ENCODE measurements around the gene C17orf75. TPM values are rescaled to one million over a fixed set of nuclear protein-coding genes. Genes with fewer than 3 reads are reported as not detected.

Gene C17orf75
- total RNA-seq, 1 donor from 2014 or later, result 16.2 TPM

DNA sequence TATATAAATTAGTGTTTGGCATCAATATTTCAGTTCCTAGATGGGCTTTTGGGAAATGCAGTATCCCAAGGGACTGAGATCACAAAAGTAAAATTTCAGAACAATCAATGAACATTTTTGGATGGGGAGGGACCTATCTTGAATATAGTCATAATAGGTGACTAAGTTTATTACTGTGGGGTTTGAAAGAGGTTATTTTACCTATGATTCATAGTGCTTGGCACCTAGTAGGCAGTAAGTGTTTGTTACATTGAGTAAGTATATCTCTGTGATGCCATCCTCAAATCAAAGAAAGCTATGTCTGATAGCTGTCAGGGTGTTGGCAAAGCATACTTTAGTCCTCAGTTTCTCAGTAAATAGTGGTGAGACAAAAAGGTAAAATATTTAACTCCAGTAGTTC is 44.9 kb upstream of the C17orf75 start:
- Histone ChIP-seq H3K36me3 (ENCODE audit: insufficient read depth, low read length) (peaks cover 11% of the 10 kb centered on the region), H3K9ac (ENCODE audit: low read length) (no peak overlapping the region), H3K9me3 (ENCODE audit: insufficient read depth, low read depth, low read length) (no peaks in the 10 kb centered on the region), H3K27ac (ENCODE audit: low read depth, low read length) (no peak overlapping the region), H3K4me2 (ENCODE audit: low read length) (no peak overlapping the region), H4K20me1 (ENCODE audit: insufficient read depth, low read length) (peaks cover 13% of the 10 kb centered on the region), H2AFZ (ENCODE audit: low read depth, low read length) (no peak overlapping the region), H3K4me3 (ENCODE audit: insufficient read depth, low read depth, low read length) (no peak overlapping the region), H3K27me3 (ENCODE audit: insufficient read depth, low read length) (no peaks in the 10 kb centered on the region), H3K79me2 (ENCODE audit: insufficient read depth, low read length) (no peaks in the 10 kb centered on the region), H3K4me1 (ENCODE audit: insufficient read depth, low read length) (no peaks in the 10 kb centered on the region)
- DNase-seq (ENCODE audit: low read depth) (no peak), FAIRE-seq (no peak)
- Mint-ChIP-seq H3K4me3 (ENCODE audit: unreplicated experiment) (no peak overlapping the region), H3K27me3 (ENCODE audit: low read depth, unreplicated experiment) (no peaks in the 10 kb centered on the region), H3K27ac (ENCODE audit: unreplicated experiment) (no peak overlapping the region), H3K9me3 (ENCODE audit: unreplicated experiment) (no peaks in the 10 kb centered on the region), H3K4me1 (ENCODE audit: low read depth, unreplicated experiment) (peaks cover 9% of the 10 kb centered on the region), H3K36me3 (ENCODE audit: low read depth, unreplicated experiment) (peaks cover 5% of the 10 kb centered on the region)
- no peak for TF ChIP-seq EZH2 (IDR thresholded peaks at IDR 0.05; ENCODE audit: insufficient read depth, low read length)
- TF ChIP-seq, protein P1, sequence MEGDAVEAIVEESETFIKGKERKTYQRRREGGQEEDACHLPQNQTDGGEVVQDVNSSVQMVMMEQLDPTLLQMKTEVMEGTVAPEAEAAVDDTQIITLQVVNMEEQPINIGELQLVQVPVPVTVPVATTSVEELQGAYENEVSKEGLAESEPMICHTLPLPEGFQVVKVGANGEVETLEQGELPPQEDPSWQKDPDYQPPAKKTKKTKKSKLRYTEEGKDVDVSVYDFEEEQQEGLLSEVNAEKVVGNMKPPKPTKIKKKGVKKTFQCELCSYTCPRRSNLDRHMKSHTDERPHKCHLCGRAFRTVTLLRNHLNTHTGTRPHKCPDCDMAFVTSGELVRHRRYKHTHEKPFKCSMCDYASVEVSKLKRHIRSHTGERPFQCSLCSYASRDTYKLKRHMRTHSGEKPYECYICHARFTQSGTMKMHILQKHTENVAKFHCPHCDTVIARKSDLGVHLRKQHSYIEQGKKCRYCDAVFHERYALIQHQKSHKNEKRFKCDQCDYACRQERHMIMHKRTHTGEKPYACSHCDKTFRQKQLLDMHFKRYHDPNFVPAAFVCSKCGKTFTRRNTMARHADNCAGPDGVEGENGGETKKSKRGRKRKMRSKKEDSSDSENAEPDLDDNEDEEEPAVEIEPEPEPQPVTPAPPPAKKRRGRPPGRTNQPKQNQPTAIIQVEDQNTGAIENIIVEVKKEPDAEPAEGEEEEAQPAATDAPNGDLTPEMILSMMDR (IDR thresholded peaks at IDR 0.05; ENCODE audit: insufficient read depth, low read depth, low read length), result no peak

DNA sequence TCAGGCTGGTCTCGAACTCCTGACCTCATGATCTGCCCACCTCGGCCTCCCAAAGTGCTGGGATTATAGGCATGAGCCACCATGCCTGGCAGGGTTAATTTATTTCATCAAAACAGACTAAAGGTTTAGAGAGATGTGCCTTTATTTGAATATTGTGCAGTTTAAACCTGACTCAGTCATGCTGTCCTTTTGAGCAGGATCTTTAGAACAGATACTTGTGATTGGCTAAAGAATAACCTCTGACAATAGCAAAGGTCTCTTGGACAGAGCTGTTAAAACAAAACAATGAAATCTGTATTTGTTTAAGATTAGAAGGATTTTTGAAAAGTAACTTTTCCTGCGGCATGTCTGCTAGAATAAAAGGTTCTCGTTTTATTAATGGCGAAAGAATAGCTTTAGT is 44.0 kb upstream of the C17orf75 start:
- Histone ChIP-seq H4K20me1 (ENCODE audit: insufficient read depth, low read length) (peaks cover 15% of the 10 kb centered on the region), H3K79me2 (ENCODE audit: insufficient read depth, low read length) (no peaks in the 10 kb centered on the region), H3K27ac (ENCODE audit: low read depth, low read length) (no peak overlapping the region), H2AFZ (ENCODE audit: low read depth, low read length) (no peak overlapping the region), H3K9me3 (ENCODE audit: insufficient read depth, low read depth, low read length) (no peaks in the 10 kb centered on the region), H3K9ac (ENCODE audit: low read length) (no peak overlapping the region), H3K4me2 (ENCODE audit: low read length) (no peak overlapping the region), H3K4me3 (ENCODE audit: insufficient read depth, low read depth, low read length) (no peak overlapping the region), H3K4me1 (ENCODE audit: insufficient read depth, low read length) (no peaks in the 10 kb centered on the region), H3K27me3 (ENCODE audit: insufficient read depth, low read length) (no peaks in the 10 kb centered on the region), H3K36me3 (ENCODE audit: insufficient read depth, low read length) (peaks cover 16% of the 10 kb centered on the region)
- TF ChIP-seq, protein P1 (IDR thresholded peaks at IDR 0.05; ENCODE audit: insufficient read depth, low read depth, low read length), result no peak
- Mint-ChIP-seq H3K4me3 (ENCODE audit: unreplicated experiment) (no peak overlapping the region), H3K9me3 (ENCODE audit: unreplicated experiment) (no peaks in the 10 kb centered on the region), H3K4me1 (ENCODE audit: low read depth, unreplicated experiment) (peaks cover 9% of the 10 kb centered on the region), H3K36me3 (ENCODE audit: low read depth, unreplicated experiment) (peaks cover 6% of the 10 kb centered on the region), H3K27me3 (ENCODE audit: low read depth, unreplicated experiment) (no peaks in the 10 kb centered on the region), H3K27ac (ENCODE audit: unreplicated experiment) (no peak overlapping the region)
- FAIRE-seq (no peak), DNase-seq (ENCODE audit: low read depth) (no peak)

DNA sequence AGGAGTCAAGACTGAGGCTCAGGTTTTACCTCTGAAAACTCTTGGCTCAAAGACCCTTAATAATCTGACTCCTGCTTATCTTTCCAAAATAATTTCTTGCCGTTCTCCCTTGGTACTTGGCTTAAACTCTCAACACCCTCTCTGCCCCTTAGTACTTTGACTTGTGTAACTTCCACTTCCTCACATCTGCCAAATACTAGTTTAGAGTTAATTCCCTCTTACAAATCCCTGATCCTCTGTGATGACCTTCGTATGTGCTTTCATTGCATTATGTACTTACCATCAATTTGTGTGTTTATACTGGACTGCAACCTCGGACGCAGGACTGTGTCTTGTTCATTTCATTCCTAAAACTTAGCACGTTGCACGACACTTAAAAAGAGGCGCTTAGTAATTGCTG is 43.1 kb upstream of the C17orf75 start:
- FAIRE-seq (no peak), DNase-seq (ENCODE audit: low read depth) (no peak)
- Histone ChIP-seq H3K9ac (ENCODE audit: low read length) (no peak overlapping the region), H3K36me3 (ENCODE audit: insufficient read depth, low read length) (peaks cover 22% of the 10 kb centered on the region), H3K4me3 (ENCODE audit: insufficient read depth, low read depth, low read length) (no peak overlapping the region), H3K4me2 (ENCODE audit: low read length) (no peak overlapping the region), H3K79me2 (ENCODE audit: insufficient read depth, low read length) (peaks cover under 1% of the 10 kb centered on the region), H4K20me1 (ENCODE audit: insufficient read depth, low read length) (peaks cover 23% of the 10 kb centered on the region), H3K9me3 (ENCODE audit: insufficient read depth, low read depth, low read length) (no peaks in the 10 kb centered on the region), H2AFZ (ENCODE audit: low read depth, low read length) (no peak overlapping the region), H3K27ac (ENCODE audit: low read depth, low read length) (no peak overlapping the region), H3K4me1 (ENCODE audit: insufficient read depth, low read length) (no peaks in the 10 kb centered on the region), H3K27me3 (ENCODE audit: insufficient read depth, low read length) (no peaks in the 10 kb centered on the region)
- H3K4me3 Mint-ChIP-seq (ENCODE audit: unreplicated experiment), result no peak overlapping the region
- peak overlapping the region; percentile 6 for H3K27ac Mint-ChIP-seq (ENCODE audit: unreplicated experiment)
- no peaks in the 10 kb centered on the region for H3K27me3 Mint-ChIP-seq (ENCODE audit: low read depth, unreplicated experiment)
- peaks cover 6% of the 10 kb centered on the region for H3K36me3 Mint-ChIP-seq (ENCODE audit: low read depth, unreplicated experiment)
- H3K4me1 Mint-ChIP-seq (ENCODE audit: low read depth, unreplicated experiment), result peaks cover 9% of the 10 kb centered on the region
- no peaks in the 10 kb centered on the region for H3K9me3 Mint-ChIP-seq (ENCODE audit: unreplicated experiment)
- TF ChIP-seq, protein P1 (IDR thresholded peaks at IDR 0.05; ENCODE audit: insufficient read depth, low read depth, low read length), result no peak
- no peak for TF ChIP-seq EZH2 (IDR thresholded peaks at IDR 0.05; ENCODE audit: insufficient read depth, low read length)

Measured in astrocyte (in vitro differentiated cells and primary cell).